ENCODE results near the gene PRSS50.

DNA sequence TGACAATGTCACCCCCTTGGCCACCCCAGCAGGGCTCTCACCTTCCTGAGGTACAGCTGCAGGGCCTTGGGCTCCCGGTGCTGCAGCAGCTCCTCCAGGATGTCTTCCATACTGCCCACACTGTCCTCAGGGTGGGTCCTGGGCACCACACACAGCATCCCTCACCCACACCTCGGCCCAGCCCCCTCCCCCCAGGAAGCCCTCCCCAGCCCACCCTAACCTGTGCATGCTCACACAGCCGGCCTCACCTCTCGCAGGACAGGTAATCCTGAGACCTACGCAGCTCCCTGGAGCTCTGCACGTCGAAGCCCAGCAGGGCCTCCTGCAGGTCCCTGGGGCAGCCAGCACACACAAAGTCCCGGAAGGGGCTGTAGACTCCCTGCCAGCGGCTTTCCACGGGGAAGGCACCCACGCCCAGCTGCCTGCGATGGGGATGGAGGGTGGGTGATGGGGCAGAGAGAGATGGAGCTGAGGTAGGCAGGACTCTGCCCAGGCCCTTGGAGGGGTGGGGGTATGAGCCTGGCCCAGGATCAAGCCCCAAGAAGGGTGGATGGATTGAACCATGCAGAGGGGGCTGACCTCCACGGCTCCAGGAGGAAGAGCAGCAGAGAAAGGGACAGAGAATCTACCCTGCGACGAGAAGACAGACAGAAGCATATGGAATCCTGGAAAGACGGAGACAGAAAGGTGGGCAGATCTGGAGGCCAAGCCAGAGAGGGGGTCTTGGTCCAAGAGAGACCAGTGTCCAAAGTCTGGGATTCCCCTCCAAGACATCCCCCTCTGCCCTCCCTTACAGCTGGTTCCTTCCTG, 40.9 kb downstream of the PRSS50 start:
- TF ChIP-seq, protein P1, sequence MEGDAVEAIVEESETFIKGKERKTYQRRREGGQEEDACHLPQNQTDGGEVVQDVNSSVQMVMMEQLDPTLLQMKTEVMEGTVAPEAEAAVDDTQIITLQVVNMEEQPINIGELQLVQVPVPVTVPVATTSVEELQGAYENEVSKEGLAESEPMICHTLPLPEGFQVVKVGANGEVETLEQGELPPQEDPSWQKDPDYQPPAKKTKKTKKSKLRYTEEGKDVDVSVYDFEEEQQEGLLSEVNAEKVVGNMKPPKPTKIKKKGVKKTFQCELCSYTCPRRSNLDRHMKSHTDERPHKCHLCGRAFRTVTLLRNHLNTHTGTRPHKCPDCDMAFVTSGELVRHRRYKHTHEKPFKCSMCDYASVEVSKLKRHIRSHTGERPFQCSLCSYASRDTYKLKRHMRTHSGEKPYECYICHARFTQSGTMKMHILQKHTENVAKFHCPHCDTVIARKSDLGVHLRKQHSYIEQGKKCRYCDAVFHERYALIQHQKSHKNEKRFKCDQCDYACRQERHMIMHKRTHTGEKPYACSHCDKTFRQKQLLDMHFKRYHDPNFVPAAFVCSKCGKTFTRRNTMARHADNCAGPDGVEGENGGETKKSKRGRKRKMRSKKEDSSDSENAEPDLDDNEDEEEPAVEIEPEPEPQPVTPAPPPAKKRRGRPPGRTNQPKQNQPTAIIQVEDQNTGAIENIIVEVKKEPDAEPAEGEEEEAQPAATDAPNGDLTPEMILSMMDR (conservative IDR thresholded peaks at IDR 0.05 in 1 of 2, IDR thresholded peaks at IDR 0.05 in 1 of 2; ENCODE audit: extremely low read depth in 1 of 2, insufficient read depth in 1 of 2, low read depth in 1 of 2, low read length in 2 of 2): no peak
- no peak for TF ChIP-seq EZH2 (IDR thresholded peaks at IDR 0.05; ENCODE audit: borderline replicate concordance, low read length)

All from mammary epithelial cell (primary cell).